ENCODE results near the gene TEC. TPM values are rescaled to one million over a fixed set of nuclear protein-coding genes. Genes with fewer than 3 reads are reported as not detected.

TEC gene
- total RNA-seq, 1 donor from 2014 or later, result 8.8 TPM

- no peak for TF ChIP-seq CTCF (IDR thresholded peaks at IDR 0.05)
- no peaks in the 10 kb centered on the region for H3K27me3 Mint-ChIP-seq
- DNase-seq (no peak), ATAC-seq (ENCODE audit: low read depth) (no peak)
- no peak overlapping the region for H3K27ac Mint-ChIP-seq
- ChIA-PET POLR2A (no interaction called here), CTCF (interaction anchor here (1.5 to 3.6 kb wide), 4 partner anchors 10 to 213 kb away, joined by 3 to 22 read pairs (median 12); no protein-coding TSS in a partner anchor)
- intact Hi-C loops (cut with micrococcal nuclease), result loop anchor here (5.0 to 10.0 kb wide), 2 partner anchors 213 to 835 kb away; partner anchors contain the start of gene SLAIN2
- peaks cover 3% of the 10 kb centered on the region for H3K36me3 Mint-ChIP-seq (ENCODE audit: low read depth)
- H3K9me3 Mint-ChIP-seq, result no peaks in the 10 kb centered on the region
- no peak overlapping the region for H3K4me3 Mint-ChIP-seq
- peaks cover 10% of the 10 kb centered on the region for H3K4me1 Mint-ChIP-seq
These were observed 140.2 kb downstream of the TEC start for GRCh38 chr4:48129307-48130014.

- no peak overlapping the region for H3K27ac Mint-ChIP-seq
- intact Hi-C loops (cut with micrococcal nuclease), result loop anchor here (1.0 to 10.0 kb wide), 6 partner anchors 11 to 837 kb away; partner anchors contain the start of gene SLAIN2
- CTCF ChIA-PET, result interaction anchor here (0.7 to 3.6 kb wide), 10 partner anchors 10 to 214 kb away, joined by 3 to 23 read pairs (median 4); no protein-coding TSS in a partner anchor
- H3K4me1 Mint-ChIP-seq, result peaks cover 10% of the 10 kb centered on the region
- POLR2A ChIA-PET, result interaction anchor here (0.7 kb wide), 1 partner anchor 893 kb away, joined by 6 read pairs; no protein-coding TSS in a partner anchor
- H3K4me3 Mint-ChIP-seq, result peak overlapping the region; percentile 2
- TF ChIP-seq CTCF (IDR thresholded peaks at IDR 0.05), result no peak
- no peaks in the 10 kb centered on the region for H3K27me3 Mint-ChIP-seq
- ATAC-seq (ENCODE audit: low read depth) (peak; percentile 74), DNase-seq (peak; percentile 19)
- H3K9me3 Mint-ChIP-seq, result no peaks in the 10 kb centered on the region
- peaks cover 1% of the 10 kb centered on the region for H3K36me3 Mint-ChIP-seq (ENCODE audit: low read depth)
These were observed 141.8 kb downstream of the TEC start for GRCh38 chr4:48127682-48128404.

GRCh38 chr4:48127231-48127630 is 142.4 kb downstream of the TEC start:
- peaks cover 1% of the 10 kb centered on the region for H3K36me3 Mint-ChIP-seq (ENCODE audit: low read depth)
- no peaks in the 10 kb centered on the region for H3K27me3 Mint-ChIP-seq
- peaks cover 10% of the 10 kb centered on the region for H3K4me1 Mint-ChIP-seq
- ChIA-PET POLR2A (no interaction called here), CTCF (interaction anchor here (1.0 to 3.6 kb wide), 6 partner anchors 11 to 163 kb away, joined by 3 to 23 read pairs (median 10); no protein-coding TSS in a partner anchor)
- H3K4me3 Mint-ChIP-seq, result no peak overlapping the region
- no peak overlapping the region for H3K27ac Mint-ChIP-seq
- ATAC-seq (ENCODE audit: low read depth) (no peak), DNase-seq (no peak)
- H3K9me3 Mint-ChIP-seq, result no peaks in the 10 kb centered on the region
- no peak for TF ChIP-seq CTCF (IDR thresholded peaks at IDR 0.05)
- intact Hi-C loops (cut with micrococcal nuclease), result loop anchor here (5.0 to 10.0 kb wide), 2 partner anchors 215 to 838 kb away; partner anchors contain the start of gene SLAIN2

GRCh38 chr4:48126621-48127020 is 143.0 kb downstream of the TEC start:
- TF ChIP-seq CTCF (IDR thresholded peaks at IDR 0.05), result no peak
- Mint-ChIP-seq H3K27ac (no peak overlapping the region), H3K27me3 (no peaks in the 10 kb centered on the region), H3K36me3 (ENCODE audit: low read depth) (no peaks in the 10 kb centered on the region), H3K4me3 (no peak overlapping the region), H3K9me3 (no peaks in the 10 kb centered on the region), H3K4me1 (peaks cover 10% of the 10 kb centered on the region)
- ChIA-PET CTCF (interaction anchor here (2.0 to 3.6 kb wide), 3 partner anchors 13 to 164 kb away, joined by 17 to 23 read pairs (median 22); no protein-coding TSS in a partner anchor), POLR2A (no interaction called here)
- ATAC-seq (ENCODE audit: low read depth), result no peak
- DNase-seq, result no peak
- intact Hi-C loops (cut with micrococcal nuclease), result loop anchor here (5.0 to 10.0 kb wide), 2 partner anchors 216 to 838 kb away; partner anchors contain the start of gene SLAIN2
